ENCODE results near the gene HCRTR1.

The HCRTR1 gene

DNA sequence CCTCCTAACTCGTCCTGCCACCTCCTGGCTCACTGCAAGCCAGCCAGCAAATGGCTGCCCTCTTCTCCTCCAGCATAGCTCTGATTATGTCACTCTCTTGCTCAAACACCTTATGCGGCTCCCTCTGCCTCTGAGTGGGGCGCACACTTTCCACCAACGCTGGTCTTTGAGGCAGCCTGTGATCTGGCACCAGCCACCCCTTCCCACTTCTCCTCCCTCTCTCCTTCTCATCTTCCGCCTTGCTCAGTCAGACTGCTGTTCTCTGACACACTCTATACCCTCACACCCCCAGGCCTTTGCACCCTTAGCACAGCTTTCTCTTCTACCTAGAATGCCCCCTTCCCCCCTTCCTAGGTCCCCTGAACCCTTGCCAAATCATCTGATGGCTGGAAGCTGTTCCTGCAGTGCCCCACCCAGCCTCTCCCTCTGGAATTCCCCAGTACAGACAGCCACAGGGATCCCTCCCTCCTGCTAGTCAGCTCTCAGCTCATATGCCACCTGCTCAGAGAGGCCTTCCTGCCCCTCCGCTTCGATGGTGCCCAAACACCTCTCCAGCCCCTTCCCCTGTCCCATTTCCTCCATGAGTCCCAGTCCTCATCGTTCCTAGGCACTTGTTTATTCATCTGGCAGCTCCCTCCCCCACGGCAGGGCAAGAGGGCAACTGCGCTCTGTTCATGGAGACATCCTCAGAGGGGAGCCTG is 48.9 kb downstream of the HCRTR1 start (continued):
- TF ChIP-seq ZNF544 (tag by site-specific recombination; IDR thresholded peaks at IDR 0.05) (no peak), PRDM1 (tag by site-specific recombination; IDR thresholded peaks at IDR 0.05) (no peak), ZNF654 (tag by site-specific recombination; IDR thresholded peaks at IDR 0.05; ENCODE audit: low read depth) (no peak), ZBTB17 (tag by site-specific recombination; IDR thresholded peaks at IDR 0.05) (0 out of 2 replicates have a peak, but pooled peaks have one; percentile 44), ZNF292 (tag by site-specific recombination; IDR thresholded peaks at IDR 0.05; ENCODE audit: borderline replicate concordance, low read depth) (no peak), ZNF16 (tag by site-specific recombination; IDR thresholded peaks at IDR 0.05; ENCODE audit: low read depth) (peak; percentile 62; the same call in 1 of the 2 replicates), ZNF335 (tag by site-specific recombination; conservative IDR thresholded peaks at IDR 0.05) (peak; percentile 89), ZNF341 (tag by site-specific recombination; IDR thresholded peaks at IDR 0.05; ENCODE audit: low read depth) (peak; percentile 89), ZNF571 (tag by site-specific recombination; IDR thresholded peaks at IDR 0.05) (no peak), ZIC2 (tag by site-specific recombination; IDR thresholded peaks at IDR 0.05) (peak; percentile 75)
- TF ChIP-seq, protein P1, sequence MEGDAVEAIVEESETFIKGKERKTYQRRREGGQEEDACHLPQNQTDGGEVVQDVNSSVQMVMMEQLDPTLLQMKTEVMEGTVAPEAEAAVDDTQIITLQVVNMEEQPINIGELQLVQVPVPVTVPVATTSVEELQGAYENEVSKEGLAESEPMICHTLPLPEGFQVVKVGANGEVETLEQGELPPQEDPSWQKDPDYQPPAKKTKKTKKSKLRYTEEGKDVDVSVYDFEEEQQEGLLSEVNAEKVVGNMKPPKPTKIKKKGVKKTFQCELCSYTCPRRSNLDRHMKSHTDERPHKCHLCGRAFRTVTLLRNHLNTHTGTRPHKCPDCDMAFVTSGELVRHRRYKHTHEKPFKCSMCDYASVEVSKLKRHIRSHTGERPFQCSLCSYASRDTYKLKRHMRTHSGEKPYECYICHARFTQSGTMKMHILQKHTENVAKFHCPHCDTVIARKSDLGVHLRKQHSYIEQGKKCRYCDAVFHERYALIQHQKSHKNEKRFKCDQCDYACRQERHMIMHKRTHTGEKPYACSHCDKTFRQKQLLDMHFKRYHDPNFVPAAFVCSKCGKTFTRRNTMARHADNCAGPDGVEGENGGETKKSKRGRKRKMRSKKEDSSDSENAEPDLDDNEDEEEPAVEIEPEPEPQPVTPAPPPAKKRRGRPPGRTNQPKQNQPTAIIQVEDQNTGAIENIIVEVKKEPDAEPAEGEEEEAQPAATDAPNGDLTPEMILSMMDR (tag by site-specific recombination; IDR thresholded peaks at IDR 0.05), result peak; percentile 11; the same call in 1 of the 2 replicates
- TF ChIP-seq, protein P2, sequence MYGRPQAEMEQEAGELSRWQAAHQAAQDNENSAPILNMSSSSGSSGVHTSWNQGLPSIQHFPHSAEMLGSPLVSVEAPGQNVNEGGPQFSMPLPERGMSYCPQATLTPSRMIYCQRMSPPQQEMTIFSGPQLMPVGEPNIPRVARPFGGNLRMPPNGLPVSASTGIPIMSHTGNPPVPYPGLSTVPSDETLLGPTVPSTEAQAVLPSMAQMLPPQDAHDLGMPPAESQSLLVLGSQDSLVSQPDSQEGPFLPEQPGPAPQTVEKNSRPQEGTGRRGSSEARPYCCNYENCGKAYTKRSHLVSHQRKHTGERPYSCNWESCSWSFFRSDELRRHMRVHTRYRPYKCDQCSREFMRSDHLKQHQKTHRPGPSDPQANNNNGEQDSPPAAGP (tag by site-specific recombination; IDR thresholded peaks at IDR 0.05), result 0 out of 2 replicates have a peak, but pooled peaks have one; percentile 43
- TF ChIP-seq, protein P3, sequence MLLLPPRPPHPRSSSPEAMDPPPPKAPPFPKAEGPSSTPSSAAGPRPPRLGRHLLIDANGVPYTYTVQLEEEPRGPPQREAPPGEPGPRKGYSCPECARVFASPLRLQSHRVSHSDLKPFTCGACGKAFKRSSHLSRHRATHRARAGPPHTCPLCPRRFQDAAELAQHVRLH (tag by site-specific recombination; IDR thresholded peaks at IDR 0.05), result no peak

DNA sequence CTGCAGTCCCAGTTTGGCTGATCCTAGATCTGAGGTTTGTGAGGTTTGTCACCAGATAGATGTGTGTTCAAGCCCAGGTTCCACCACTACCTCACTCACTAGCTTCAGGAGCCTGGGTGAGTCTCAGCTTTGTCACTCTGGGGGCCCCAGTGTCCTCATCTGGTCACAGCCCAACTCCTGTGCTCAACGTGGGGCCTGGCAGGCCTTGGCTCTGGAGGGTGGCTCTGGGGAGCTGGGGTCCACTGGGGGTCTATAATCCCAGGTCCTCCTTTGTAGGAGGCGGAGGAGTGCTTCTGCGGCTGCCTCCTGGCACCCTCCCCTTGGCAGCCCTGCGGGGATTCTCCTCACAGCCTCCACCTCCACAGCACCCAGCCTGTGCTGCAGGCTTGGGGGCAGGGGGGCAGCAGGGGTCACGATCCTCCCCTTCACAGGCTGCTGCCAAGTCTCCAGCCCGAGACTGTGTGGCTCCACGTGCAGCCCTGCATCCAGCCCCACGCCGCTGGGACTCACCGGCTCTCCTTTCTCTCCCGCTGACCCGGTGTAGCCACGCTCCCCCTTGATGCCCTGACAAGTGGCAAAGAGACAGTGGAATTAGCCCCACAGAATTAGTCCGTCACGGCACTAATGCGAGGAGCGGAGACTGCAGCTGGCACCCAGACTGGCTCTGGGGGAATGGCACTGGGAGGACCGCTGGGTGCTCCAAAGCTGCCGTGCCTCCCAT is 49.7 kb downstream of the HCRTR1 start:
- POLR2A ChIA-PET, result interaction anchor here (1.0 to 1.5 kb wide), 2 partner anchors 34 to 122 kb away, joined by 4 read pairs; no protein-coding TSS in a partner anchor
- peak; percentile 46 for TF ChIP-seq GLIS1 (tag by site-specific recombination; IDR thresholded peaks at IDR 0.05)
- no peak for TF ChIP-seq SETDB1 (IDR thresholded peaks at IDR 0.05; ENCODE audit: insufficient read length, low read length)
- TF ChIP-seq, protein P4, sequence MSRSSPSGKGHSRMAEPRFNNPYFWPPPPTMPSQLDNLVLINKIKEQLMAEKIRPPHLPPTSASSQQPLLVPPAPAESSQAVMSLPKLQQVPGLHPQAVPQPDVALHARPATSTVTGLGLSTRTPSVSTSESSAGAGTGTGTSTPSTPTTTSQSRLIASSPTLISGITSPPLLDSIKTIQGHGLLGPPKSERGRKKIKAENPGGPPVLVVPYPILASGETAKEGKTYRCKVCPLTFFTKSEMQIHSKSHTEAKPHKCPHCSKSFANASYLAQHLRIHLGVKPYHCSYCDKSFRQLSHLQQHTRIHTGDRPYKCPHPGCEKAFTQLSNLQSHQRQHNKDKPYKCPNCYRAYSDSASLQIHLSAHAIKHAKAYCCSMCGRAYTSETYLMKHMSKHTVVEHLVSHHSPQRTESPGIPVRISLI (tag by site-specific recombination; IDR thresholded peaks at IDR 0.05), result no peak
- TF ChIP-seq ZIC2 (tag by site-specific recombination; IDR thresholded peaks at IDR 0.05), result peak; percentile 38
- TF ChIP-seq ZNF341 (tag by site-specific recombination; IDR thresholded peaks at IDR 0.05; ENCODE audit: low read depth), result no peak
- TF ChIP-seq BCL11B (tag by site-specific recombination; IDR thresholded peaks at IDR 0.05; ENCODE audit: low read depth), result no peak
- no peak for TF ChIP-seq SP2 (tag by site-specific recombination; IDR thresholded peaks at IDR 0.05)
- TF ChIP-seq KLF7 (tag by site-specific recombination; IDR thresholded peaks at IDR 0.05; ENCODE audit: borderline replicate concordance), result no peak
- no peak for TF ChIP-seq ZNF658 (tag by site-specific recombination; IDR thresholded peaks at IDR 0.05)
- no peak for TF ChIP-seq ZSCAN23 (tag by site-specific recombination; IDR thresholded peaks at IDR 0.05)
- TF ChIP-seq ZNF133 (tag by site-specific recombination; IDR thresholded peaks at IDR 0.05), result no peak
- no peak for TF ChIP-seq SP3 (tag by site-specific recombination; IDR thresholded peaks at IDR 0.05)
- no peak for TF ChIP-seq ZNF791 (tag by site-specific recombination; IDR thresholded peaks at IDR 0.05)
- TF ChIP-seq ZNF112 (tag by site-specific recombination; IDR thresholded peaks at IDR 0.05), result no peak
- no peak for TF ChIP-seq ZNF621 (tag by site-specific recombination; IDR thresholded peaks at IDR 0.05)
- TF ChIP-seq ZNF747 (tag by site-specific recombination; IDR thresholded peaks at IDR 0.05), result no peak
- TF ChIP-seq ZNF707 (tag by site-specific recombination; IDR thresholded peaks at IDR 0.05), result no peak
- H3K4me1 ChIP-seq (ENCODE audit: control insufficient read depth, insufficient read depth, low read length), result peaks cover 5% of the 10 kb centered on the region
- H3K36me3 ChIP-seq (ENCODE audit: control insufficient read depth in 2 of 2, insufficient read depth in 1 of 2, low read length in 2 of 2), result no peaks in the 10 kb centered on the region
- no peak overlapping the region for H3K4me3 ChIP-seq (ENCODE audit: low read depth, low read length)
- H3K9me3 ChIP-seq (ENCODE audit: control insufficient read depth, insufficient read depth, low read depth, low read length), result no peaks in the 10 kb centered on the region
- no peak overlapping the region for H3K27ac ChIP-seq (ENCODE audit: extremely low read depth, low read depth, low read length)
- CTCF ChIA-PET, result interaction anchor here (0.6 to 8.2 kb wide), 7 partner anchors 34 to 394 kb away, joined by 3 to 99 read pairs (median 23); no protein-coding TSS in a partner anchor

All from HEK293 (cell line).